Suppressor macrophage (primary cell): Measurements from ENCODE around the gene LSM6.

Experiments used
- DNase-seq, 4 experiments: peaks; one replicate each; pipeline ENCODE4 v3.0.0-alpha.2; 2020 to 2022
- total RNA-seq, 17 experiments: gene quantifications; one replicate each; lab custom pipeline; 2026; ENCODE audit warnings: mixed read lengths in 6 of 17, inconsistent platforms in 3 of 17; lab: John Stamatoyannopoulos, UW

LSM6 gene
- 6.4 to 18.8 (median 12.7) reads per million in 17 experiments for total RNA-seq

GRCh38 chr4:146175541-146176453 lies at the start of gene LSM6:
TSS of gene LSM6 (plus strand) at chr4:146175718. CDS start at chr4:146182922, 7,204 bp downstream.
- DNase-seq: peak; percentile 85 to 94 (median 92)

GRCh38 chr4:146132445-146132844 lies 43.1 kb upstream of the LSM6 start:
- no peak for DNase-seq

- DNase-seq: no peak
Observed at GRCh38 chr4:146134761-146135445, 40.6 kb upstream of the LSM6 start.

- DNase-seq: no peak
Observed at GRCh38 chr4:146135941-146136340, 39.6 kb upstream of the LSM6 start.

- no peak for DNase-seq
Observed at GRCh38 chr4:146142768-146143167, 32.8 kb upstream of the LSM6 start.

- peak; percentile 54 to 79 (median 67) for DNase-seq
Observed at GRCh38 chr4:146143888-146144287, 31.6 kb upstream of the LSM6 start.

- DNase-seq: no peak
Observed at GRCh38 chr4:146146918-146147317, 28.6 kb upstream of the LSM6 start.

- DNase-seq: no peak
Observed at GRCh38 chr4:146148021-146148420, 27.5 kb upstream of the LSM6 start.

GRCh38 chr4:146154057-146154456 lies 21.5 kb upstream of the LSM6 start:
- DNase-seq: no peak

GRCh38 chr4:146155152-146155724 lies 20.3 kb upstream of the LSM6 start:
- DNase-seq: no peak

GRCh38 chr4:146158036-146158745 lies 17.3 kb upstream of the LSM6 start:
- no peak for DNase-seq

- no peak for DNase-seq
Observed at GRCh38 chr4:146159384-146160058, 16.0 kb upstream of the LSM6 start.

- no peak for DNase-seq
Observed at GRCh38 chr4:146161243-146161642, 14.3 kb upstream of the LSM6 start.

GRCh38 chr4:146165221-146165620 lies 10.3 kb upstream of the LSM6 start:
- no peak for DNase-seq

GRCh38 chr4:146165840-146166239 lies 9.7 kb upstream of the LSM6 start:
- no peak for DNase-seq

GRCh38 chr4:146170149-146170548 lies 5.4 kb upstream of the LSM6 start:
- DNase-seq: no peak

- DNase-seq: peak in 3 of 4 experiments; percentile 5 to 31 (median 16)
Observed at GRCh38 chr4:146176891-146177290, 1.4 kb downstream of the LSM6 start.

- no peak for DNase-seq
Observed at GRCh38 chr4:146178126-146178525, 2.6 kb downstream of the LSM6 start.

- no peak for DNase-seq
Observed at GRCh38 chr4:146179784-146180370, 4.4 kb downstream of the LSM6 start.

- no peak for DNase-seq
Observed at GRCh38 chr4:146182443-146182842, 6.9 kb downstream of the LSM6 start.

GRCh38 chr4:146183209-146183608 lies 7.7 kb downstream of the LSM6 start:
- no peak for DNase-seq

GRCh38 chr4:146186041-146186440 lies 10.5 kb downstream of the LSM6 start:
- no peak for DNase-seq
